GM12892 (cell line): ENCODE results near the gene BICC1.

Source experiments
- POLR2A ChIP-seq: IDR thresholded peaks from 2 replicates; pipeline ENCODE4 v1.6.1; 2011; ENCODE audit warnings: low read depth, low read length, control low read depth
- POLR2AphosphoS5 ChIP-seq: IDR thresholded peaks from 2 replicates; pipeline ENCODE4 v1.6.1; 2011; ENCODE audit warnings: low read depth, low read length, control low read depth
- TAF1 ChIP-seq: IDR thresholded peaks from 2 replicates; pipeline ENCODE4 v1.6.1; 2011; ENCODE audit warnings: low read depth, mild to moderate bottlenecking, control low read depth, low read length, borderline replicate concordance

DNA sequence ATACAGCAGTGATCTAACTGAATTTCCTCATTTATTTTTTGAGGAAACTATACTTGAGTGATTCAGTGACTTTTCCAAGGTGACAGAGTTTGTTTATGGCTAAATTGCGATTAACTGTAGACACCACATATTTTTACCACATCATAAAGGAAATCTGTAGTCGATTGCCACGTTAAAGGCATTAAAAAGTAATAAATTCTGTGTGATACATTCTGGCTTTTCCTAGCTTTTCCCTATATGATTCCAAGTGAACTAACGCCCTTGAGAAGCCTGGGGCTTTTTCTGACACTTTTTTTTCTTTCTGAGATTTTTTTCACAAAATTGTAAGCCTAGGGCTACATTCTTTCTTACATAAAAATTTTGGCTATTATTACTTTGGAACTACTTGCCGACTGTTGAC, 266.9 kb downstream of the BICC1 start:
- TF ChIP-seq POLR2A: no peak
- TF ChIP-seq POLR2AphosphoS5: no peak
- TF ChIP-seq TAF1: no peak
